Activated CD4-positive, alpha-beta T cell treated with anti-CD3 and anti-CD28 coated beads, Interleukin-2, amount 10 ng/mL, durations not matched to agents 7 days and 5 days (primary cell): ENCODE results near the gene SH3BP1. TPM values are rescaled to one million over a fixed set of nuclear protein-coding genes. Genes with fewer than 3 reads are reported as not detected.
A peak's percentile ranks its signal among the peaks of the same experiment; 100 is the strongest.
"Not testable (repeated sequence)": the region's sequence is repeated elsewhere in the genome, so short reads cannot be mapped to it uniquely, and the experiment has no call there.

ENCODE experiments used
- CTCF ChIA-PET: fragments of 350-600 bp; sonication (Branson Sonifier 250); formaldehyde crosslinking; loops from one replicate; lab custom pipeline; 2021; ENCODE audit warnings: antibody characterized with exemption; lab: Charles Lee
- POLR2A ChIA-PET: fragments of 350-600 bp; sonication (Branson Sonifier 250); formaldehyde crosslinking; loops from one replicate; lab custom pipeline; 2021; ENCODE audit warnings: antibody characterized with exemption; lab: Charles Lee
- DNase-seq: peaks from one replicate; pipeline ENCODE4 v3.0.0-alpha.2; 2020
- H3K27ac Mint-ChIP-seq: one replicate; pipeline ENCODE4 v1.8.0; 2021; ENCODE audit warnings: mild to moderate bottlenecking, moderate library complexity, mixed read lengths
- H3K27me3 Mint-ChIP-seq: one replicate; pipeline ENCODE4 v1.8.0; 2021; ENCODE audit warnings: mixed read lengths
- H3K36me3 Mint-ChIP-seq: one replicate; pipeline ENCODE4 v1.8.0; 2021; ENCODE audit warnings: low read depth, mixed read lengths
- H3K4me1 Mint-ChIP-seq: one replicate; pipeline ENCODE4 v1.8.0; 2021; ENCODE audit warnings: mixed read lengths
- H3K4me3 Mint-ChIP-seq: one replicate; pipeline ENCODE4 v1.8.0; 2021; ENCODE audit warnings: mild to moderate bottlenecking, moderate library complexity, mixed read lengths
- H3K9me3 Mint-ChIP-seq: one replicate; pipeline ENCODE4 v1.8.0; 2021; ENCODE audit warnings: mixed read lengths
- total RNA-seq, 2 experiments: library from RNA; stranded (reverse); gene quantifications; one replicate each; pipeline ENCODE4 v1.2.3, GENCODE V29; 2021

Gene SH3BP1
- total RNA-seq, 2 experiments from 2014 or later, result 184 to 187 TPM

DNA sequence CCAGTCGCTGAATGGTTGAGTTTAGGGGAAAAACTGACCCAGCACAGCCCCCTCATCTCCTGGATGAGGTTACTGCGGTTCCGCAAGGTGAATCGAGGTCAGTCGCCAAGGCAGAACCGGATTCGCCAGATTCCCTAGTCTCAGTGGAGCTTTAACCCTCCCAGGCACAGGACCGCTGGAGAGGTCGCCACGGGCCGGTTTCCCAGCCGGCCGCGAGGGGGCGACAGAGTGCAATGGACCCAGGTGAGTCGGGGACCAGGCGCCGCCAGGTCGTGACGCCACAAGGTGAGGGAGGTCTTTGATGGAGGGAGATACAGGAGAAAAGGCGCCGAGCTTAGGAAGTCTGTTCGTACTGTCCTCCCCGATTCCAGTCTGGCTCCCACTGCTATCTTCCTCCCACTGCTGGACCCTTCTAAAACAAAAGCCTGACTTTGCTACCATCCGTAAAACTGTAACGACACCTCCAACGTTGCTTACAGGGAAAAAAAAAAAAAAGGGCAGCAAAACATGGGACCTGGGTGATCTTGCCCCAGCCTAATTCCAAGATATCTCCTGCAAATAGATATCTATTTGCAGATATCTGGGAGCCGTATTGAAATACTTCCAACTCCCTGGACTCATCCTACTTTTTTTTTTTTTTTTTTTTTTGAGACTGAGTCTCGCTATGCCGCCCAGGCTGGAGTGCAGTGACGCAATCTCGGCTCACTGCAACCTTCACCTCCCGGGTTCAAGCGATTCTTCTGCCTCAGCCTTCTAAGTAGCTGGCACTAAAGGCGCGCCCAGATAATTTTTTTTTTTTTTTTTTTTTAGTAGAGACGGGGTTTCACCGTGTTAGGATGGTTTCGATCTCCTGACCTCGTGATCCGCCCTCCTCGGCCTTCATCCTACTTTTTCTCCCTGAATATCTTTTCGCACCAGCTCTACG lies 32.2 kb upstream of the SH3BP1 start:
- peak overlapping the region; percentile 95 for H3K27ac Mint-ChIP-seq
- H3K36me3 Mint-ChIP-seq, result peaks cover 3% of the 10 kb centered on the region
- H3K9me3 Mint-ChIP-seq, result no peaks in the 10 kb centered on the region
- H3K4me3 Mint-ChIP-seq, result peak overlapping the region; percentile 68
- peak; percentile 88 for DNase-seq
- ChIA-PET CTCF (interaction anchor here (0.6 to 5.2 kb wide), 48 partner anchors 10 to 1209 kb away, joined by 3 to 89 read pairs (median 4); partner anchors contain the start of genes ANKRD54, GCAT, NOL12 and PDXP), POLR2A (interaction anchor here (1.9 kb wide), 1 partner anchor 15 kb away, joined by 10 read pairs; no protein-coding TSS in a partner anchor)
- peaks cover 8% of the 10 kb centered on the region for H3K27me3 Mint-ChIP-seq
- H3K4me1 Mint-ChIP-seq, result peaks cover 59% of the 10 kb centered on the region

DNA sequence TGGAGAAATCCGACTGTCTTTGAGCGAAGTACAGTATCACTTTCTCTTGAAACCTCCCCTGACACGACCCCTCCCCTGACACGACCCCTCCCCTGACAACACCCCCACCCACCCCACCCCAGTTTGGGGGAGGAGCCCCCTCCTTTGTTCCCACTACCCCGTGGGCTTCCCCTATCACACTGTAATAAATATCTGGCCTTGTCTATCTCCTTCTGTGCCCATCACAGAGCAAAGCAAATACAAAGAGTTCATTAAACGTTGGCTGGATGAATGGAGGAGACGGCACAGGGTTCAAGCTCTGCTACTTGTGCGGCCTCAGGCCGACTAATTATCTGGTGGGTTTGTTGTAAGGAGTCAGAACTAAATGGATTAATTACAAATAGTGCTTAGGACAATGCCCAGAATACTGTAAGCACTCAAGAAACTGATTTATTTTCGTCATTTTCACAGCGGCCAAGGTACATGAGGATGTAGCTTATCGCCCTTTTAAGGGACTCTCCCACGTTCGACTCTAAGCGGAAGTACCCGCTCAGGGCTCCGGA lies 31.5 kb upstream of the SH3BP1 start:
- CTCF ChIA-PET, result interaction anchor here (0.7 to 5.2 kb wide), 25 partner anchors 10 to 1210 kb away, joined by 3 to 89 read pairs (median 5); partner anchors contain the start of genes ANKRD54, GCAT and NOL12
- DNase-seq, result peak; percentile 21
- no peaks in the 10 kb centered on the region for H3K9me3 Mint-ChIP-seq
- peak overlapping the region; percentile 77 for H3K4me3 Mint-ChIP-seq
- peaks cover 3% of the 10 kb centered on the region for H3K36me3 Mint-ChIP-seq
- H3K27ac Mint-ChIP-seq, result peak overlapping the region; percentile 95
- H3K4me1 Mint-ChIP-seq, result peaks cover 57% of the 10 kb centered on the region
- H3K27me3 Mint-ChIP-seq, result peaks cover 2% of the 10 kb centered on the region
- POLR2A ChIA-PET, result interaction anchor here (1.9 kb wide), 1 partner anchor 16 kb away, joined by 10 read pairs; no protein-coding TSS in a partner anchor

DNA sequence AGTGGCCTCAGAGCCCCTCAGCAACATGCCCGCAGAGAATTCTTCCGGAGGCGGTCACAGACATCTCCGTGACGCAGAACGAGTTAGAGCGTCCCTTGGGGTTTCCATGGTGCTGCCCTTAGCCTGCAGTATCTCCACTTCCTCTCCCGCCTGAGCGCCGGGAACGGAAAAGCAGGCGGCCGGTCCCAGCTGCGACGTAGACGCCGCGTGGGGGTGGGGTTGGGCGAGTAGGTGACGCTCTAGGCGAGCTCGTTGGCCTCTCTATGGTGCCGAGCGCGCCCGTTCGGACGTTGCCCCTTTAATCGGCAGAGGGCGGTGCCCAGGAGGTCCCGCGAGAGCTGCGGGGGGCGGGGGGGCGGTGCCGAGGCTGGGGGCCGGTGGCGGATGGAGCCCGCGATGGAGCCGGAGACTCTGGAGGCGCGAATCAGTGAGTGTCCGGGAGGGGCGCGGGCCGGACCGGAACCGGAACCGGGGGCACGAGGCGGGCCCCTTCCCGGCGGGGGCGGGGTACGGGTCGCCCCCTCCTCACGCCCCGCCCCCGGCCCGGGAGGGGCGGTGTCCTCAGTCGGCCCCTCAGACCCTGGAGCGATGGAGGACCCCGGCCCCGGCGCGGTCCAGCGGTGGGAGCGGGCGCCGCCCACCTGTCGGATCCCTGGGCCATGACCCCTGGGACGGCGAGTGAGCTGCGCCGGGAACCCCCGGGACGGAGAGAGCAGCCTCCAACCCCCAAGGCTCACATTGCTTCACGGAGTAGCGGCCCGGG lies 30.8 kb upstream of the SH3BP1 start, which contains the start of gene GGA1:
Gene GGA1, plus strand, starts transcription at position 358 of the 763 bp plus-strand sequence. Its CDS starts 27 bp downstream, at position 385.
- peaks cover 58% of the 10 kb centered on the region for H3K4me1 Mint-ChIP-seq
- ChIA-PET CTCF (interaction anchor here (0.9 to 5.2 kb wide), 23 partner anchors 9 to 367 kb away, joined by 3 to 89 read pairs (median 6); partner anchors contain the start of genes ANKRD54 and GCAT), POLR2A (interaction anchor here (1.9 kb wide), 1 partner anchor 16 kb away, joined by 10 read pairs; no protein-coding TSS in a partner anchor)

DNA sequence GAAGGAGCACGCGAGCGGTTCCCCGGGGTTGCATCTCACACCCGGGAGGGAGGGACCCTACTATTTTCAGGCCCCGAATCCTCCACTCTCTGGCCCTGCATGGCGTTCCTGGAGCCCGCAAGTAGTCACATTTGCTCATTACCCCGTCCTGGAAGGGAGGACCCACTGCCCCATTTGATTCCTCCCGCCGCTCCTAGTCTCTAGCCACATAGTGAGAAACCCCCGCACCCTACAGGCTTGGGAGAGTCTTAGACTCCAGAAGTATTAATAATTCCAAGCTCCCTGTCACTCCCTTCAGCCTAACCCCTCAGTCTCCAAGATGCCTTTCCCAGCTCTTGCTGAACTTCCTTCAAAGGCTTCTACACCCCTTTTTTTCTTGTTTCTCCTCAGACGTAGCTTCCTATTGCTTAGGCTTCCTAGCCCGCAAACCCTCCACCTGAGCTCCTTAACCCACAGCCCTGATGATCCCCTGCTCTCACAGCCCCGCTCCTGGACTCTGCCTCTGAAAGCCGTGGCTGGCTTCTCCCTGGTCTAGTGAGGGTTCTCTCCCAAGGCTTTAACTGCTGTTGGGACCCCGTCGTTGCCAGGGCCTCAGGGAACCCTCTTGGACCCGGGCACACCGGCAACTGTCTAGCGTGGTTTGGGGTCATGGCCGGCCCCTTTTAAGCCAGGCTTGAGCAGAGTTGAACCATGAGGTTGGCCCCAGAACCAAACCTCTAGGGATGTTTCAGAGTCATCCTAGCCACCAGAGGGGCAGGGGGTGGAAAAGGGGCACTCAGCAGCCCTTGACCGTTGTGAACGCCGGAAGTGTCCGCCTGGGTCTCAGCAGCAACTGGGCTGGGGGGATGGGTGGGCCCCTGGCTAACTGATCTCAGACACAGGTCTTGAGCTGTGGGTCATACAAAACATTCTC lies 30.0 kb upstream of the SH3BP1 start:
- Mint-ChIP-seq H3K27ac (peak overlapping the region; percentile 92), H3K9me3 (no peaks in the 10 kb centered on the region), H3K27me3 (no peaks in the 10 kb centered on the region), H3K4me3 (peak overlapping the region; percentile 90), H3K36me3 (no peaks in the 10 kb centered on the region), H3K4me1 (peaks cover 52% of the 10 kb centered on the region)
- no peak for DNase-seq
- CTCF ChIA-PET, result interaction anchor here (1.1 to 5.2 kb wide), 12 partner anchors 8 to 71 kb away, joined by 3 to 89 read pairs (median 10); no protein-coding TSS in a partner anchor
- POLR2A ChIA-PET, result interaction anchor here (1.9 kb wide), 1 partner anchor 17 kb away, joined by 10 read pairs; no protein-coding TSS in a partner anchor

More for the DNA sequence above, 30.8 kb upstream of the SH3BP1 start, which contains the start of gene GGA1:
- peak; percentile 98 for DNase-seq
- H3K27me3 Mint-ChIP-seq, result no peaks in the 10 kb centered on the region
- peak within 1 kb of the TSS; percentile 95 for H3K27ac Mint-ChIP-seq
- no peaks in the 10 kb centered on the region for H3K9me3 Mint-ChIP-seq
- H3K4me3 Mint-ChIP-seq, result peak within 1 kb of the TSS; percentile 90
- H3K36me3 Mint-ChIP-seq, result peaks cover 3% of the 10 kb centered on the region

DNA sequence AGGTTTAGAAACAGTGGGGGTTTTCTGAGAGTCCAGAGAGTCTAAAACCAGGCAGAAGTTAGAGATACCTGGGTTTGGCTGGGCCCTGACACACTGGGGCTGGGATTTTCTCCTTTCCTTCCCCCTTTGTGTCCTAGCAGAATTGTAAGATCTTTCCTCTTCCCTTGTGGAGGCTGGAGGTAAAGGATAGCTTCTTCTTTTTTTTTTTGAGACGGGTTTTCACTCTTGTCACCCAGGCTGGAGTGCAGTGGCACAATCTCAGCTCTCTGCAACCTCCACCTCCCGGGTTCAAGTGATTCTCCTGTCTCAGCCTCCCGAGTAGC lies 29.4 kb upstream of the SH3BP1 start:
- H3K27ac Mint-ChIP-seq, result peak overlapping the region; percentile 92
- POLR2A ChIA-PET, H3K27me3 Mint-ChIP-seq, DNase-seq, H3K36me3 Mint-ChIP-seq, H3K9me3 Mint-ChIP-seq: not testable (repeated sequence)
- H3K4me1 Mint-ChIP-seq, result peaks cover 47% of the 10 kb centered on the region
- H3K4me3 Mint-ChIP-seq, result peak overlapping the region; percentile 90
- CTCF ChIA-PET, result interaction anchor here (1.1 to 3.8 kb wide), 7 partner anchors 10 to 43 kb away, joined by 3 to 26 read pairs (median 8); no protein-coding TSS in a partner anchor

DNA sequence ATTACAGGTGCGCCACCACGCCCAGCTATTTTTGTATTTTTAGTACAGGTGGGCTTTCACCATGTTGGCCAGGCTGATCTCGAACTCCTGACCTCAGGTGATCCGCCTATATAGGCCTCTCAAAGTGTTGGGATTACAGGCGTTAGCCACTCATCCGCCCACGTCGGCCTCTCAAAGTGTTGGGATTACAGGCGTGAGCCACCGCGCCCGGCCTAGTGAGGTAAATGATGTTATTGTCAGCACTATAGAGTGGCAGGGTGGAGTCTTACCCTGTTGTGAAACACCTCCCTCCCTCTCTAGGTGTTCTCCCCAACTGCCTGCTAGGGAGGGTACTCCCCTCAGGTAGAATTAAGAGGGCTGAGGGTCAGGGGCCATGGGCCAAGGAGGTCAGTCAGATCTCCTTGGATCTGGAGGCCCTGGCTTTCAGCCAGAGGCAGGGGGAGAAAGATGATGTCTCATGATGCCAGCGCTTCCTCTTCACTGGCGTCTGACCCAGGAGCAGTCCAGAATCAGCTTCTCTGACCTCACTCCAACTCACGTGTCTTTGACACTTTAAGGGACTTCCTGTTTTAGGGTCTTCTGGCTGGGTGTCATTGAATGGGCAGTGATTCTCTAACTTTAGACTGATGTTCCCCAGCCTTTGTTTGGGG lies 28.9 kb upstream of the SH3BP1 start:
- peaks cover 42% of the 10 kb centered on the region for H3K4me1 Mint-ChIP-seq
- CTCF ChIA-PET, result interaction anchor here (1.2 to 2.7 kb wide), 4 partner anchors 9 to 30 kb away, joined by 3 to 8 read pairs (median 6); no protein-coding TSS in a partner anchor
- H3K27ac Mint-ChIP-seq, result peak overlapping the region; percentile 92
- no peak for DNase-seq
- H3K27me3 Mint-ChIP-seq, result no peaks in the 10 kb centered on the region
- H3K4me3 Mint-ChIP-seq, result peak overlapping the region; percentile 90
- H3K36me3 Mint-ChIP-seq, result peaks cover 4% of the 10 kb centered on the region
- POLR2A ChIA-PET, result no interaction called here
- no peaks in the 10 kb centered on the region for H3K9me3 Mint-ChIP-seq

DNA sequence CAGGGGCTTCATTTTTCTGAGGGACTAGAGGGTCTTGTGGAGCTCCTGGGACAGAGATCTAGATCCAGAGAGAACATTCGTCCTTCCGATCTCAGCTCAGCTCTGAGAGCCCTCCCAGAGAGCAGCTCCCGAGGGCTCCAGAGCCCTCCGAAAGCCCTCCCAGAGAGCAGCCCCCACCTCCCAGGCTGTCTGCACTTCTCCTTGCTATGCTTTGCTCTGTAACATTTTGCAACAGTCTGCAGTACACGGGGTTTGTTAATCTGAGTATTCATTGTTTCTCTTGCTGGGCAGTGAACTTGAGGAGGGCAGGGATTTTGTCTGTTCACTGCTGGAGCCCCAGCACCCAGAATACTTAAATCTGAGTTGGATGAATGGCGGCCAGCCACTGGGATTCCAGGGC lies 28.3 kb upstream of the SH3BP1 start:
- peaks cover 4% of the 10 kb centered on the region for H3K36me3 Mint-ChIP-seq
- peaks cover 36% of the 10 kb centered on the region for H3K4me1 Mint-ChIP-seq
- no peaks in the 10 kb centered on the region for H3K9me3 Mint-ChIP-seq
- no peak overlapping the region for H3K4me3 Mint-ChIP-seq
- CTCF ChIA-PET, result interaction anchor here (1.5 to 3.1 kb wide), 2 partner anchors 12 to 32 kb away, joined by 4 to 14 read pairs; no protein-coding TSS in a partner anchor
- POLR2A ChIA-PET, result no interaction called here
- no peak for DNase-seq
- H3K27me3 Mint-ChIP-seq, result no peaks in the 10 kb centered on the region
- H3K27ac Mint-ChIP-seq, result no peak overlapping the region

DNA sequence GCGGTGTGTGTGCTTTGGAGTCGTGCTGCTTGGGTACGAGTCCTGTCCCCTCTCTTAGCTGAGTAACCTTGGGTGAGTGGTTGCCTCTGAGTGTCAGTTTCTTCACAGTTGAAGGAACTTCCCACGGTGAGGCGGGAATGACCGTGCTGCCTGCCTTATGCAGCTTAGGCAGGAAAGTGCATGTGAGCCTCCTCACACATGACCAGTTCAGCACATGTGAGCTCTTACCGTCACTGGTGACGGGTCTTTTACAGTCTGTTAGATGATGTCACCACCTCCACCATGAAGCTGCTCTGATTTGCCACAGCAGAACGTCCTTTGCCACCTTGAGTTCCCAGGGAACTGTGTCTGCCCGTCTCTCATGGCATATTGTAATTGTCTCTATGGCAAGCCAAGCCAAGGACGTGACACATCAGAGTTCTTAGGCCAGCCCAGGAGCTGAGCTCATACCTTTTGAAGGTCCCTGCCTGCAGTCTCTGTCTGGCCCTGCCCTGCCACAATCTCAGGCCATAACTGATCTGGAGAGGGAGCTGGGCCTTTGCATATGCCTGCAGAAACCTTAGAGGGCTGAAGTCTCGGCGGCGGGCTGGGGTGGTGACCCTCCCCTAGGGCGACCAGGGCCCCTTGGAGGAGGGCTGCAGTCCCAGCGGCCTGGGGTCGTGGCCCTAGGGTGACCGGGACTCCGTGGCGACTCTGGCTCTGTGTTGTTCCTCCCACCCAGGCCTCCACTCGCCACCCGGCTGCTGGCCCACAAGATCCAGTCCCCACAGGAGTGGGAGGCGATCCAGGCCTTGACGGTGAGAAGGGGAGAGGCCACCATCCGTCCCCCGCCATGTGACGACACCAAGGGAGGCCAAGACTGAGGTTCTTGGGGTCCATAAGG lies 23.0 kb upstream of the SH3BP1 start:
- Mint-ChIP-seq H3K9me3 (no peaks in the 10 kb centered on the region), H3K4me1 (peaks cover 4% of the 10 kb centered on the region)

DNA sequence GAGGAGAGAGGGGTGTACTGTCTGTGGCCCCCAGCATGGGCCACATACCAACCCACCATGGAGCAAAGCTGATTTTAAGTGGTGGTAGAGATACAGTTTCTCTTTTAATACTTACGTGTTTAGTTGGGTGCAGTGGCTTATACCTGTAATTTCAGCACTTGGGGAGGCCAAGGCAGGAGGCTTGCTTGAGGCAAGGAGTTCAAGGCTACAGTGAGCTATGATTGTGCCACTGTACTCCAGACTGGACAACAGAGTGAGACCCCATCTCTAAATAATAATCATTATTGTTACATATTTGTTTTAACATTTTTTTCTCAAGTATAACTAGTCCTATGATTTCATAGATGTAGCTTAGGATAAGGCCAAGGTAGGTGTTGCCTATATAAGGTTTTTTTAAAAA lies 22.0 kb upstream of the SH3BP1 start:
- POLR2A ChIA-PET, result no interaction called here
- H3K27me3 Mint-ChIP-seq, result no peaks in the 10 kb centered on the region
- no peaks in the 10 kb centered on the region for H3K9me3 Mint-ChIP-seq
- no peak for DNase-seq
- H3K27ac Mint-ChIP-seq, result no peak overlapping the region
- H3K4me1 Mint-ChIP-seq, result peaks cover 4% of the 10 kb centered on the region
- H3K36me3 Mint-ChIP-seq, result peaks cover 23% of the 10 kb centered on the region
- H3K4me3 Mint-ChIP-seq, result no peak overlapping the region
- CTCF ChIA-PET, result interaction anchor here (0.8 to 2.2 kb wide), 5 partner anchors 8 to 49 kb away, joined by 3 to 9 read pairs (median 5); partner anchors contain the start of gene GGA1

More for the DNA sequence above, 23.0 kb upstream of the SH3BP1 start:
- Mint-ChIP-seq H3K36me3 (peaks cover 23% of the 10 kb centered on the region), H3K4me3 (no peak overlapping the region), H3K27me3 (no peaks in the 10 kb centered on the region), H3K27ac (no peak overlapping the region)
- ChIA-PET CTCF (interaction anchor here (1.0 to 2.2 kb wide), 5 partner anchors 9 to 42 kb away, joined by 3 to 9 read pairs (median 4); partner anchors contain the start of gene PDXP), POLR2A (no interaction called here)
- no peak for DNase-seq

DNA sequence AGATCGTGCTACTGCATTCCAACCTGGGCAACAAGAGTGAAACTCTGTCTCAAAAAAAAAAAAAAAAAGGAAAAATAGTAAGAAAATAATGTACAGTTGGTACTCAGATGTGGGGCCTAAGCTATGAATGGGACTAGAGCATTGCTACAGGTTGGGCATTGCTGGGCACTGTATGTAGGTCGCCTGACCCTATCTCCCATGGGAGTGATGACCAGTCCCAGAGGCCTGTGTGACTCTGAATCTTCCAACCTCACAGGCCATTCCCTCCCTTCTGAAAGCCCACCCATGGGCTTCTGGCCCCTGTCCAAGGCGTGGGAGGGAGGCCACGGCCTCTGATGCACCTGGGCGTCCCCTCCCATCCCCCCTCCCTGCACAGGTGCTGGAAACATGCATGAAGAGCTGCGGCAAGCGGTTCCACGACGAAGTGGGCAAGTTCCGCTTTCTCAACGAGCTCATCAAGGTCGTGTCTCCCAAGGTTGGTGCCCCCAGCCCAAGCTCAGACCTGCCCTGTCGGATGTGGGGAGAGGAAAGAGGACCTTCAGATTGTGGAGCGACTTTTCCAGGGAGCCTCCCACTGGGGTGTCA lies 21.3 kb upstream of the SH3BP1 start:
- no peaks in the 10 kb centered on the region for H3K9me3 Mint-ChIP-seq
- no peaks in the 10 kb centered on the region for H3K27me3 Mint-ChIP-seq
- peaks cover 2% of the 10 kb centered on the region for H3K4me1 Mint-ChIP-seq
- ChIA-PET CTCF (interaction anchor here (1.0 to 2.2 kb wide), 4 partner anchors 9 to 50 kb away, joined by 3 to 9 read pairs (median 5); partner anchors contain the start of gene GGA1), POLR2A (no interaction called here)
- no peak for DNase-seq
- no peak overlapping the region for H3K4me3 Mint-ChIP-seq
- H3K27ac Mint-ChIP-seq, result no peak overlapping the region
- H3K36me3 Mint-ChIP-seq, result peaks cover 23% of the 10 kb centered on the region
